ENCODE measurements around the gene SLC8A1. TPM values are rescaled to one million over a fixed set of nuclear protein-coding genes. Genes with fewer than 3 reads are reported as not detected.

Gene SLC8A1
- polyA plus RNA-seq, 3 donors, result 16.9 to 18.2 (median 18.0) TPM

DNA sequence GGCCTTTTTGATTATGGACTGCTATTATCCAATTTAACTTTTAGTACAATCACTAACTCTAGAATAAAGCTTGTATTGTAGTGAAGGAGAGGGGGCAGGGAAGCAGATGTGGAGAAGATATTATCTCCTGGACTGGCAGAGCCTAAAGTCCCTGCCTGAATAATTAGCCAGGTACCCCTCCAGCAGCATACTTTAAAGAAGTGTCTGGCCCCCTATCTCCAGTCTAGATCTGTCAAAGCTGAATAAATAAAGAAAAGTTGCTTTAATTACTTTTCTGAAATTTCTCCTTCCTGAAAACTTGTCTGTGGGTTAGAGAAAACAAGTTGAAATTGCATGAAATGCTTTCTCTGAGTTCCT lies 258.2 kb downstream of the SLC8A1 start:
- H3K27me3 Mint-ChIP-seq (ENCODE audit: low read depth in 3 of 3), result peaks cover 0 to 1% (median 0%) of the 10 kb centered on the region in 3 donors
- peaks cover 4% of the 10 kb centered on the region for H3K4me1 Mint-ChIP-seq
- no peak for DNase-seq
- H3K36me3 Mint-ChIP-seq, result peaks cover 20 to 29% of the 10 kb centered on the region in 2 donors
- Histone ChIP-seq H2AFZ (ENCODE audit: insufficient read depth, low read depth, low read length, poor library complexity, severe bottlenecking) (no peak overlapping the region), H3K4me3 (replicated peaks in 1 of 3; ENCODE audit: low read depth in 2 of 3, low read length in 3 of 3) (no peak overlapping the region), H3K27ac (ENCODE audit: low read depth in 1 of 2, low read length in 2 of 2) (no peak overlapping the region), H3K9ac (ENCODE audit: insufficient read depth, low read length, poor library complexity, severe bottlenecking) (no peak overlapping the region), H3K9me3 (replicated peaks in 1 of 2; ENCODE audit: control insufficient read depth in 1 of 2, insufficient read depth in 1 of 2, low read length in 2 of 2) (no peaks in the 10 kb centered on the region), H3K4me1 (ENCODE audit: control insufficient read depth in 1 of 2, insufficient read depth in 2 of 2, low read length in 2 of 2) (no peaks in the 10 kb centered on the region), H3K79me2 (ENCODE audit: insufficient read depth, low read length) (no peaks in the 10 kb centered on the region), H3K36me3 (replicated peaks in 1 of 2; ENCODE audit: control insufficient read depth in 1 of 2, insufficient read depth in 2 of 2, low read length in 2 of 2) (peaks cover 0 to 16% of the 10 kb centered on the region in 2 donors), H4K20me1 (ENCODE audit: insufficient read depth, low read length) (peaks cover 87% of the 10 kb centered on the region), H3K27me3 (ENCODE audit: control insufficient read depth in 2 of 2, insufficient read depth in 2 of 2, low read length in 2 of 2) (no peaks in the 10 kb centered on the region), H3K4me2 (replicated peaks; ENCODE audit: extremely low read depth, low read length, poor library complexity, severe bottlenecking) (no peak overlapping the region)
- intact Hi-C loops (cut with micrococcal nuclease), result no loop called here
- TF ChIP-seq, protein P1, sequence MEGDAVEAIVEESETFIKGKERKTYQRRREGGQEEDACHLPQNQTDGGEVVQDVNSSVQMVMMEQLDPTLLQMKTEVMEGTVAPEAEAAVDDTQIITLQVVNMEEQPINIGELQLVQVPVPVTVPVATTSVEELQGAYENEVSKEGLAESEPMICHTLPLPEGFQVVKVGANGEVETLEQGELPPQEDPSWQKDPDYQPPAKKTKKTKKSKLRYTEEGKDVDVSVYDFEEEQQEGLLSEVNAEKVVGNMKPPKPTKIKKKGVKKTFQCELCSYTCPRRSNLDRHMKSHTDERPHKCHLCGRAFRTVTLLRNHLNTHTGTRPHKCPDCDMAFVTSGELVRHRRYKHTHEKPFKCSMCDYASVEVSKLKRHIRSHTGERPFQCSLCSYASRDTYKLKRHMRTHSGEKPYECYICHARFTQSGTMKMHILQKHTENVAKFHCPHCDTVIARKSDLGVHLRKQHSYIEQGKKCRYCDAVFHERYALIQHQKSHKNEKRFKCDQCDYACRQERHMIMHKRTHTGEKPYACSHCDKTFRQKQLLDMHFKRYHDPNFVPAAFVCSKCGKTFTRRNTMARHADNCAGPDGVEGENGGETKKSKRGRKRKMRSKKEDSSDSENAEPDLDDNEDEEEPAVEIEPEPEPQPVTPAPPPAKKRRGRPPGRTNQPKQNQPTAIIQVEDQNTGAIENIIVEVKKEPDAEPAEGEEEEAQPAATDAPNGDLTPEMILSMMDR (IDR thresholded peaks at IDR 0.05), result no peak
- H3K27ac Mint-ChIP-seq, result no peak overlapping the region
- H3K4me3 Mint-ChIP-seq, result no peak overlapping the region
- no peaks in the 10 kb centered on the region for H3K9me3 Mint-ChIP-seq

DNA sequence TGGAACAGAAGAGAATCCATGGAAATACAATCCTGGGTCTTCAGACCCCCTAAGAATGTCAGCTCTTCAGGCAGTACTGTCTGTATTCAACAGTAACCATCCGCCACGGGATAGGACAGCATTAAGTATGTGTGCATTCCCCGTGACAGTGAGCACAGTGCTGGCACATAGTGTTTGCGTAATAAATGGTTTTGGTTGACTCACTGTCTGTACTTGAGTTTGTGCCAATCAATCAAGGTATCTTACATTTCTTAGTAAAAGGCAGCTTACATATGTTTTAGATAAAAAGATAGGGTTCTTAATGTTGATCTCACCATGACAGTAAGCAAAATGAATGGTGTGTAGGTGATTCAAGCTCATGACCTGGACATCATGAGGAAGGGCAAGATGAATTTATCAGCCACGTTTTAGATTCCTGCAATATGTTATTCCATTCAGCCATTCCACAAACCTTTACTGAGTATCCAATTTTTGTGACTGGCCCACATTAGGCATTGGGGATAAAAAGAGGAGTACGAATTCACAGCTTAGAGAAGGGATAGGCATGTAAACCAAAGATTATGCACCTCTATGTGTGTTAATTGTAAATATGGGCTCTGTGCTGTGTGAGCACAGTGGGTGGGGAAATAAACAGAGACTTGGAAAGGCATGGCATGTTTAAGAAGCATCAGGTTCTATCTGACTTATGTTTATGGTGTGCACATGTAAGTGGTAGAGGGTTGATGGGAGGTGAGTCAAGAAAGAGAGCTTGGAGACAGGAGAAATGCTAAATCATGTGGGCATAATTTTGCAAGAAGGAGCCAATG lies 258.8 kb downstream of the SLC8A1 start:
- WGBS (ENCODE audit: insufficient coverage), result 86% methylated on average over 3 of the region's 6 CpGs
- TF ChIP-seq, protein P1 (IDR thresholded peaks at IDR 0.05), result no peak
- H3K4me1 Mint-ChIP-seq, result peaks cover 4% of the 10 kb centered on the region
- intact Hi-C loops (cut with micrococcal nuclease), result no loop called here
- H2AFZ ChIP-seq (ENCODE audit: insufficient read depth, low read depth, low read length, poor library complexity, severe bottlenecking), result no peak overlapping the region
- peak overlapping the region in 1 of 7 donors; percentile 24 for H3K27ac Mint-ChIP-seq
- H3K4me2 ChIP-seq (replicated peaks; ENCODE audit: extremely low read depth, low read length, poor library complexity, severe bottlenecking), result no peak overlapping the region
- H3K9ac ChIP-seq (ENCODE audit: insufficient read depth, low read length, poor library complexity, severe bottlenecking), result no peak overlapping the region
- peaks cover 89% of the 10 kb centered on the region for H4K20me1 ChIP-seq (ENCODE audit: insufficient read depth, low read length)
- H3K27me3 Mint-ChIP-seq (ENCODE audit: low read depth in 3 of 3), result peaks cover 0 to 1% (median 0%) of the 10 kb centered on the region in 3 donors
- no peaks in the 10 kb centered on the region for H3K9me3 ChIP-seq (replicated peaks in 1 of 2; ENCODE audit: control insufficient read depth in 1 of 2, insufficient read depth in 1 of 2, low read length in 2 of 2)
- peak in 2 of 3 donors; percentile 9 to 27 for DNase-seq
- H3K79me2 ChIP-seq (ENCODE audit: insufficient read depth, low read length), result no peaks in the 10 kb centered on the region
- H3K4me1 ChIP-seq (ENCODE audit: control insufficient read depth in 1 of 2, insufficient read depth in 2 of 2, low read length in 2 of 2), result no peaks in the 10 kb centered on the region
- peaks cover 20 to 29% of the 10 kb centered on the region in 2 donors for H3K36me3 Mint-ChIP-seq
- no peaks in the 10 kb centered on the region for H3K27me3 ChIP-seq (ENCODE audit: control insufficient read depth in 2 of 2, insufficient read depth in 2 of 2, low read length in 2 of 2)
- no peak overlapping the region for H3K4me3 ChIP-seq (replicated peaks in 1 of 3; ENCODE audit: low read depth in 2 of 3, low read length in 3 of 3)
- no peak overlapping the region for H3K27ac ChIP-seq (ENCODE audit: low read depth in 1 of 2, low read length in 2 of 2)
- peaks cover 0 to 16% of the 10 kb centered on the region in 2 donors for H3K36me3 ChIP-seq (replicated peaks in 1 of 2; ENCODE audit: control insufficient read depth in 1 of 2, insufficient read depth in 2 of 2, low read length in 2 of 2)
- H3K9me3 Mint-ChIP-seq, result no peaks in the 10 kb centered on the region
- H3K4me3 Mint-ChIP-seq, result no peak overlapping the region

Measured in CD14-positive monocyte (primary cell).